Measurements from ENCODE around the gene CAMK1G. TPM values are rescaled to one million over a fixed set of nuclear protein-coding genes. Genes with fewer than 3 reads are reported as not detected.
A peak's percentile ranks its signal among the peaks of the same experiment; 100 is the strongest.

CAMK1G gene
- total and polyA plus RNA-seq, 9 of the 15 experiments (the other 6 are each of a cell fraction or from before 2014, with no cell fraction given) = not detected

- TF ChIP-seq ZNF512 (tag; IDR thresholded peaks at IDR 0.05) (peak; percentile 55; the same call in 1 of the 2 replicates), SPI1 (IDR thresholded peaks at IDR 0.05; ENCODE audit: borderline replicate concordance, low read depth, low read length) (no peak)
- in situ Hi-C loops (cut with MboI) (no loop called here), intact Hi-C loops (cut with micrococcal nuclease) (no loop called here)
- H3K27ac ChIP-seq (ENCODE audit: extremely low read depth, low read depth, low read length) = no peak overlapping the region
- no peak overlapping the region for H2AFZ ChIP-seq (ENCODE audit: low read depth, low read length)
- WGBS (ENCODE audit: insufficient coverage, low coverage, missing lambda C conversion rate) = 0% methylated on average over 3 of the region's 3 CpGs
- no peak for DNase-seq (ENCODE audit: extremely low read depth in 1 of 4, low spot score in 3 of 4)
- H3K4me3 ChIP-seq = no peak overlapping the region
- H4K20me1 ChIP-seq (replicated peaks; ENCODE audit: control insufficient read depth, insufficient read depth, low read length) = 0 out of 2 replicates have a peak, but pooled peaks cover 2% of the 10 kb centered on the region
- ChIA-PET CTCF (ENCODE audit: low intra/inter-chr PET ratio) (no interaction called here), POLR2A (no interaction called here)
- BruUV-seq (replicated peaks) = no TSS peak
- no peak overlapping the region for H3K9ac ChIP-seq (ENCODE audit: insufficient read depth in 1 of 2, low read depth in 2 of 2, low read length in 2 of 2)
- no peaks in the 10 kb centered on the region for H3K4me1 ChIP-seq (replicated peaks in 1 of 2; ENCODE audit: control insufficient read depth in 2 of 2, insufficient read depth in 2 of 2, low read length in 2 of 2)
- no peak for FAIRE-seq
- no peaks in the 10 kb centered on the region for H3K36me3 ChIP-seq (ENCODE audit: control insufficient read depth, insufficient read depth, low read length)
- no peaks in the 10 kb centered on the region for H3K79me2 ChIP-seq (ENCODE audit: control insufficient read depth, insufficient read depth, low read length)
- no peak overlapping the region for H3K4me2 ChIP-seq (ENCODE audit: insufficient read depth, low read length)
- no peaks in the 10 kb centered on the region; a peak in 1 of 5 replicates for H3K27me3 ChIP-seq (ENCODE audit: control insufficient read depth in 2 of 2, insufficient read depth in 2 of 2, low read length in 2 of 2)
- no peaks in the 10 kb centered on the region for H3K9me1 ChIP-seq (ENCODE audit: control insufficient read depth, insufficient read depth, low read length)
- ATAC-seq = no peak
- H3K9me3 ChIP-seq (replicated peaks; ENCODE audit: control insufficient read depth, insufficient read depth, low read depth, low read length) = no peaks in the 10 kb centered on the region
Measured at GRCh38 chr1:209545423-209545822, 38.1 kb upstream of the CAMK1G start.

- H3K9me1 ChIP-seq (ENCODE audit: control insufficient read depth, insufficient read depth, low read length) = no peaks in the 10 kb centered on the region
- FAIRE-seq = no peak
- no peaks in the 10 kb centered on the region for H3K9me3 ChIP-seq (replicated peaks; ENCODE audit: control insufficient read depth, insufficient read depth, low read depth, low read length)
- in situ Hi-C loops (cut with MboI) (no loop called here), intact Hi-C loops (cut with micrococcal nuclease) (no loop called here)
- H4K20me1 ChIP-seq (replicated peaks; ENCODE audit: control insufficient read depth, insufficient read depth, low read length) = 0 out of 2 replicates have a peak, but pooled peaks cover 2% of the 10 kb centered on the region
- no peak overlapping the region for H3K27ac ChIP-seq (ENCODE audit: extremely low read depth, low read depth, low read length)
- CTCF ChIA-PET (ENCODE audit: low intra/inter-chr PET ratio) = no interaction called here
- POLR2A ChIA-PET = interaction anchor here (0.8 kb wide), 1 partner anchor 18 kb away, joined by 4 read pairs; no protein-coding TSS in a partner anchor
- H2AFZ ChIP-seq (ENCODE audit: low read depth, low read length) = no peak overlapping the region
- no peaks in the 10 kb centered on the region; a peak in 1 of 5 replicates for H3K27me3 ChIP-seq (ENCODE audit: control insufficient read depth in 2 of 2, insufficient read depth in 2 of 2, low read length in 2 of 2)
- BruUV-seq (replicated peaks) = no TSS peak
- 0% methylated on average over 5 of the region's 5 CpGs for WGBS (ENCODE audit: insufficient coverage, low coverage, missing lambda C conversion rate)
- no peak overlapping the region for H3K9ac ChIP-seq (ENCODE audit: insufficient read depth in 1 of 2, low read depth in 2 of 2, low read length in 2 of 2)
- no peak overlapping the region for H3K4me2 ChIP-seq (ENCODE audit: insufficient read depth, low read length)
- no peaks in the 10 kb centered on the region for H3K4me1 ChIP-seq (replicated peaks in 1 of 2; ENCODE audit: control insufficient read depth in 2 of 2, insufficient read depth in 2 of 2, low read length in 2 of 2)
- no peaks in the 10 kb centered on the region for H3K79me2 ChIP-seq (ENCODE audit: control insufficient read depth, insufficient read depth, low read length)
- no peak for ATAC-seq
- H3K4me3 ChIP-seq = no peak overlapping the region
- no peaks in the 10 kb centered on the region for H3K36me3 ChIP-seq (ENCODE audit: control insufficient read depth, insufficient read depth, low read length)
- no peak for DNase-seq (ENCODE audit: extremely low read depth in 1 of 4, low spot score in 3 of 4)
- no peak for TF ChIP-seq PYGO2 (tag; IDR thresholded peaks at IDR 0.05)
- TF ChIP-seq POLR2A (conservative IDR thresholded peaks at IDR 0.05) = no peak
- no peak for TF ChIP-seq SMAD4 (CRISPR knock-in tag; conservative IDR thresholded peaks at IDR 0.05)
- TF ChIP-seq POLR2AphosphoS2 (IDR thresholded peaks at IDR 0.05; ENCODE audit: low read length) = no peak
- TF ChIP-seq ZNF583 (CRISPR knock-in tag; IDR thresholded peaks at IDR 0.05) = no peak
- no peak for TF ChIP-seq HDAC1 (IDR thresholded peaks at IDR 0.05)
- TF ChIP-seq RNF2 (IDR thresholded peaks at IDR 0.05) = no peak
- TF ChIP-seq ETS1 (conservative IDR thresholded peaks at IDR 0.05; ENCODE audit: control insufficient read depth, low read depth, low read length) = no peak
- no peak for TF ChIP-seq RBM25 (IDR thresholded peaks at IDR 0.05; ENCODE audit: low read depth, low read length, severe bottlenecking)
- TF ChIP-seq U2AF1 (optimal IDR thresholded peaks at IDR 0.05; ENCODE audit: low read depth, low read length) = no peak
- TF ChIP-seq IRF9 (tag; IDR thresholded peaks at IDR 0.05) = no peak
Measured at GRCh38 chr1:209546390-209547085, 37.0 kb upstream of the CAMK1G start.
